Activated naive CD8-positive, alpha-beta T cell (primary cell): ENCODE measurements around the gene IL21.
"Not testable (repeated sequence)": the region's sequence is repeated elsewhere in the genome, so short reads cannot be mapped to it uniquely, and the experiment has no call there.

Experiments used
- H3K27ac Mint-ChIP-seq: one replicate; pipeline ENCODE4 v1.8.0; 2021; ENCODE audit warnings: mixed read lengths
- H3K27me3 Mint-ChIP-seq: one replicate; pipeline ENCODE4 v1.8.0; 2021; ENCODE audit warnings: mixed read lengths
- H3K36me3 Mint-ChIP-seq: one replicate; pipeline ENCODE4 v1.8.0; 2021; ENCODE audit warnings: mixed read lengths
- H3K4me1 Mint-ChIP-seq: one replicate; pipeline ENCODE4 v1.8.0; 2021; ENCODE audit warnings: low read depth, mixed read lengths
- H3K4me3 Mint-ChIP-seq: one replicate; pipeline ENCODE4 v1.8.0; 2021; ENCODE audit warnings: mild to moderate bottlenecking, mixed read lengths
- H3K9me3 Mint-ChIP-seq: one replicate; pipeline ENCODE4 v1.8.0; 2021; ENCODE audit warnings: low read depth, mixed read lengths

The IL21 gene

DNA sequence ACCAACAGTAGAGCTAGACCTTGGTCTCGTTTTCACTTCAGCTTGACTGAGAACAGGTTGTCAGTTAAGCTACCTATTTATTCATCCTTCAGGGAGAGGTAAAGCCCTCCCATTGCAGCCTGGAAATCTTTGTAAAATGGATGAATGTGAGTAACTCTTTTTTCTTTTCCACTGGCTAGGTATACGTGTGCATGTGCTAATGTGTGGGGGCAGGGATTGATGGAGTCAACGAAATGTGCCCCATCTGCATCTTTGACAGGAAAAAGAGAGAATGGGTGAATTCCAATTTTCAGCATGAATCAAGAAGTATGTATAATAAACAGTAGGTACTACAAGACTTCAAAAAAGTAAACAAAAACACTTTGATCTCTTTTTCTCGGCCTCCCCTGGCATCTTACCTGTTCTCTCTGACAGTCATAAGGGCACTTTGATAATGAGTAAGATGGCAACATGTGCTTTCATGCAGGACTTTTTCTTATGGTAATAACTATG is at the start of gene IL21:
TSS of gene IL21 (minus strand) at position 51 of the 492 bp plus-strand sequence. CDS start 55 bp downstream, outside the sequence.
- peaks cover 2% of the 10 kb centered on the region for H3K36me3 Mint-ChIP-seq
- no peaks in the 10 kb centered on the region for H3K9me3 Mint-ChIP-seq
- H3K27me3 Mint-ChIP-seq, result no peaks in the 10 kb centered on the region
- no peak within 1 kb of the TSS for H3K27ac Mint-ChIP-seq
- no peak within 1 kb of the TSS for H3K4me3 Mint-ChIP-seq
- H3K4me1 Mint-ChIP-seq, result peaks cover 6% of the 10 kb centered on the region

GRCh38 chr4:122669911-122670738 is 49.3 kb upstream of the IL21 start:
- peaks cover 45% of the 10 kb centered on the region for H3K4me1 Mint-ChIP-seq
- no peak overlapping the region for H3K4me3 Mint-ChIP-seq
- no peaks in the 10 kb centered on the region for H3K36me3 Mint-ChIP-seq
- no peaks in the 10 kb centered on the region for H3K27me3 Mint-ChIP-seq
- H3K27ac Mint-ChIP-seq, result no peak overlapping the region
- no peaks in the 10 kb centered on the region for H3K9me3 Mint-ChIP-seq

- no peak overlapping the region for H3K4me3 Mint-ChIP-seq
- peak overlapping the region; percentile 76 for H3K27ac Mint-ChIP-seq
- peaks cover 51% of the 10 kb centered on the region for H3K4me1 Mint-ChIP-seq
- H3K27me3 Mint-ChIP-seq, result no peaks in the 10 kb centered on the region
- H3K9me3 Mint-ChIP-seq, result no peaks in the 10 kb centered on the region
- no peaks in the 10 kb centered on the region for H3K36me3 Mint-ChIP-seq
These were observed 47.4 kb upstream of the IL21 start for GRCh38 chr4:122668241-122668640.

GRCh38 chr4:122666527-122667245 is 45.8 kb upstream of the IL21 start:
- H3K27ac Mint-ChIP-seq, result peak overlapping the region; percentile 88

DNA sequence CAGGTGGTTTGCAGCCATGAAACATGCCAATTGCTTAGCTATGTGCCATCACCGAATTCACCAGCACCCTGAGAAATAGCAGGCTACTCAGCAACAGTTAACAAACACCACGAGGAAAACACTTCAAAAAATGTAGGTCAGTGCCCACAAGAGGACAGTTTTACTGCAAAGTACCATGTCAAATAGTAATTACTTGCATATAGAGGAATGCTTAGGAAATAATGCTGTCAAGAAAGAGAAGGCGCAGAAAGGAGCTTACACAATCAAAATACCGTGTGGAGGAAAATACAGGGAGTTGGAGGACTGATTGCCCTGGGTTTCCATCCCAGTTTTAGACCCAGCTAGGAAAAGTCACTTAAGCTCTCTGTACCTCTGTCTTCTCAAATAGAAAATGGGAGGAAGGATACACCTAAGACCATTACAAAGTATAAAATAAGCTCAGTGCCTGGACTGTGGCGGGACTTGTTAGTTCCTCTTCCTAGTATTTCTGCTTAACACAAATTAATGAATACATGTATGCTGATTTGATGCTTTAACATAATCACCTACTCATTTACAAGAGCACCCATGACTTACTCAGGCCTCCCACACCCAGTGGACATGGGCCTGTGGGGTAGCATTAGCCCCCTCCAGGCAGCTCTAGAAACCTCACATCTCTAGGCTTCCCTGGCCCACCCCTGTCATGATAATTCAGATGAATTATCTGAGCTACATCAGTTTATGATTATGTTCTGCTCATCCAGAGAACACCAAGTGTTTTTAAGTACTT is 44.5 kb upstream of the IL21 start:
- H3K36me3 Mint-ChIP-seq, result no peaks in the 10 kb centered on the region
- peak overlapping the region; percentile 88 for H3K27ac Mint-ChIP-seq
- no peaks in the 10 kb centered on the region for H3K27me3 Mint-ChIP-seq
- H3K4me3 Mint-ChIP-seq, result no peak overlapping the region
- no peaks in the 10 kb centered on the region for H3K9me3 Mint-ChIP-seq
- H3K4me1 Mint-ChIP-seq, result peaks cover 55% of the 10 kb centered on the region

More at GRCh38 chr4:122666527-122667245, 45.8 kb upstream of the IL21 start:
- H3K27me3 Mint-ChIP-seq, result no peaks in the 10 kb centered on the region
- no peaks in the 10 kb centered on the region for H3K9me3 Mint-ChIP-seq
- H3K36me3 Mint-ChIP-seq, result no peaks in the 10 kb centered on the region
- peaks cover 53% of the 10 kb centered on the region for H3K4me1 Mint-ChIP-seq
- H3K4me3 Mint-ChIP-seq, result peak overlapping the region; percentile 24

- H3K4me3 Mint-ChIP-seq, result peak overlapping the region; percentile 49
These were observed 43.1 kb upstream of the IL21 start for GRCh38 chr4:122663814-122664610.

GRCh38 chr4:122663291-122663690 is 42.4 kb upstream of the IL21 start:
- peaks cover 56% of the 10 kb centered on the region for H3K4me1 Mint-ChIP-seq
- peak overlapping the region; percentile 74 for H3K27ac Mint-ChIP-seq
- H3K36me3 Mint-ChIP-seq, result peaks cover 1% of the 10 kb centered on the region
- no peak overlapping the region for H3K4me3 Mint-ChIP-seq
- no peaks in the 10 kb centered on the region for H3K9me3 Mint-ChIP-seq
- H3K27me3 Mint-ChIP-seq, result peaks cover under 1% of the 10 kb centered on the region

More at GRCh38 chr4:122663814-122664610, 43.1 kb upstream of the IL21 start:
- Mint-ChIP-seq H3K27me3 (no peaks in the 10 kb centered on the region), H3K36me3 (no peaks in the 10 kb centered on the region), H3K4me1 (peaks cover 56% of the 10 kb centered on the region), H3K27ac (peak overlapping the region; percentile 86), H3K9me3 (no peaks in the 10 kb centered on the region)

DNA sequence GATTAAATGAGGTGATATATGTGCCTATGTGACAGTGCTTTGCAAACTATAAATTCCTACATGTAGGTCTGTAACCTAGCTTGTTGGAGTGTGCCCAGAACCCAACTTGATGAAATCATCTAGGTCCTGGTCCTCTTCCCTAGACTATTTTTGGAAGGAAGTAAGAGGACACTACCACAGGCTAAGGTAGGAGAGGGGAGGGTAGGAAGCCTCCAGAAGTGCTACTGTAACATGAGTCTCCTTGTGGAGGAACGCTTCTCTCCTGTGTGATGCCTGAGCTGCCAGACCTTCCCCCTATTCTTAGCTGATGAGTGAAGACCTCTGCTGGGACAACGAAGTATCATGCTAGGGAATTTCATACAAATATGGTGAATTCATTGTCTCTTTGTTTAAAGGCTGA is 41.8 kb upstream of the IL21 start:
- H3K4me3 Mint-ChIP-seq, result no peak overlapping the region
- H3K27me3 Mint-ChIP-seq, result peaks cover 2% of the 10 kb centered on the region
- no peak overlapping the region for H3K27ac Mint-ChIP-seq
- peaks cover 55% of the 10 kb centered on the region for H3K4me1 Mint-ChIP-seq
- no peaks in the 10 kb centered on the region for H3K9me3 Mint-ChIP-seq
- H3K36me3 Mint-ChIP-seq, result peaks cover 3% of the 10 kb centered on the region

- Mint-ChIP-seq H3K27ac (peak overlapping the region; percentile 2), H3K36me3 (peaks cover 4% of the 10 kb centered on the region), H3K27me3 (peaks cover 2% of the 10 kb centered on the region), H3K9me3 (no peaks in the 10 kb centered on the region), H3K4me1 (peaks cover 45% of the 10 kb centered on the region), H3K4me3 (no peak overlapping the region)
These were observed 40.6 kb upstream of the IL21 start for GRCh38 chr4:122661176-122662160.

DNA sequence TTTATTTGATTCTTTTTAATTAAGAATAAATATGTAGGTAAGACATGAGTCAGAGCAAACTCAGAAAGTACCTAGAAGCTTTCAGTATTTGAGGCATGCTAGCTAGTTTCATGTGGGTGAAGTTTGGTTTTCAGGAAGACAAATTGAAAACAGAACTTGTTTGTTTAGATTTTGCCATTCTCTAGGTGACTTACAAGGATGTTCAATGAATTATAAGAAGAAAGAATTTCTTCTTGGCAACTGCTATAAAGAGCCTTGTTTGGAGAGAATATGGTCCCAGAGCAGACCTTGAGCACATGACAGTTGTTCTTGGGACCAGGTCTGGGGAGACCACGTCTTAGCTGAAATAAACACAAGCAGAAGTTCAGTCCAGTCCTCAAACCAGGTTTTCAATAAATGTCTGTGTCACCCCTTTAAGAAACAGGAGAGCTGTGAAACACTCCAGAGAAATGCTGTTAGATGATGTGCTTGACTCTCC is 38.0 kb upstream of the IL21 start:
- peaks cover 4% of the 10 kb centered on the region for H3K36me3 Mint-ChIP-seq
- peak overlapping the region; percentile 96 for H3K27ac Mint-ChIP-seq
- peak overlapping the region; percentile 58 for H3K4me3 Mint-ChIP-seq
- peaks cover 24% of the 10 kb centered on the region for H3K4me1 Mint-ChIP-seq
- peaks cover 2% of the 10 kb centered on the region for H3K27me3 Mint-ChIP-seq
- no peaks in the 10 kb centered on the region for H3K9me3 Mint-ChIP-seq

DNA sequence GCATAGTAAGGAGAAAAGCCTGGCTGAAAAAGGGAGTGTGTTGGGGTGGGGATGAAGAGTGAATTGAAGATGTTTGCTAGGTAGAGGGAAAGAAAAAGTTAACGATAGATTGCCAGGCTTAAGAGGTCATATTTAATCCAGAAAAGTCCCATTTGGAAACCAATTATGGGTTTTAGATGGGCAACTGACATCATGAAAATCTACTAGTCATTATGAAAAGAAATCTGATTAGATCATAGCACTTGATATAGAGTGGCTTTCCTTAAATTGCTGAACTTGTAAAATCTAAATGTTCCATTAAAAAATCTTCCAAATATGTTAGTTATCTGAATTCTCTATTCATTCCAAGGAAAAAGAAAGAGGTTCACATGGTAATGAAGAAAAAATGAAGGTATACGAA is 37.5 kb upstream of the IL21 start:
- peaks cover 4% of the 10 kb centered on the region for H3K36me3 Mint-ChIP-seq
- peaks cover 2% of the 10 kb centered on the region for H3K27me3 Mint-ChIP-seq
- peaks cover 21% of the 10 kb centered on the region for H3K4me1 Mint-ChIP-seq
- H3K27ac Mint-ChIP-seq, result peak overlapping the region; percentile 91
- peak overlapping the region; percentile 54 for H3K4me3 Mint-ChIP-seq
- H3K9me3 Mint-ChIP-seq, result no peaks in the 10 kb centered on the region

- peak overlapping the region; percentile 18 for H3K4me3 Mint-ChIP-seq
- peaks cover 15% of the 10 kb centered on the region for H3K4me1 Mint-ChIP-seq
- peaks cover 4% of the 10 kb centered on the region for H3K36me3 Mint-ChIP-seq
- H3K27me3 Mint-ChIP-seq, result peaks cover 2% of the 10 kb centered on the region
- H3K27ac Mint-ChIP-seq, result peak overlapping the region; percentile 29
- no peaks in the 10 kb centered on the region for H3K9me3 Mint-ChIP-seq
These were observed 36.7 kb upstream of the IL21 start for GRCh38 chr4:122657553-122657952.

DNA sequence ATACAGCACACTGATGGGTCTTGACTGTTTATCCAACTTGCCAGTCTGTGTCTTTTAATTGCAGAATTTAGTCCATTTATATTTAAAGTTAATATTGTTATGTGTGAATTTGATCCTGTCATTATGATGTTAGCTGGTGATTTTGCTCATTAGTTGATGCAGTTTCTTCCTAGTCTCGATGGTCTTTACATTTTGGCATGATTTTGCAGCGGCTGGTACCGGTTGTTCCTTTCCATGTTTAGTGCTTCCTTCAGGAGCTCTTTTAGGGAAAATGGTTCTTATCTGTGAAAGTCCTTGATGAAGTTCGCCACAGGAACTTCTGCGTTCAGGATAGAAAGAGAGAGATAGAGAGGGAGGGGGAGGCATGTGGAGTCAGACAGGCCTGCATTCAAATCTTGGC is 35.7 kb upstream of the IL21 start:
- not testable (repeated sequence) for H3K27ac Mint-ChIP-seq, H3K36me3 Mint-ChIP-seq, H3K27me3 Mint-ChIP-seq, H3K9me3 Mint-ChIP-seq, H3K4me3 Mint-ChIP-seq
- peaks cover 15% of the 10 kb centered on the region for H3K4me1 Mint-ChIP-seq
